ENCODE data around the gene CD70. TPM values are rescaled to one million over a fixed set of nuclear protein-coding genes. Genes with fewer than 3 reads are reported as not detected.

The CD70 gene
- total RNA-seq, 1 experiment from 2014 or later = 13.4 TPM

DNA sequence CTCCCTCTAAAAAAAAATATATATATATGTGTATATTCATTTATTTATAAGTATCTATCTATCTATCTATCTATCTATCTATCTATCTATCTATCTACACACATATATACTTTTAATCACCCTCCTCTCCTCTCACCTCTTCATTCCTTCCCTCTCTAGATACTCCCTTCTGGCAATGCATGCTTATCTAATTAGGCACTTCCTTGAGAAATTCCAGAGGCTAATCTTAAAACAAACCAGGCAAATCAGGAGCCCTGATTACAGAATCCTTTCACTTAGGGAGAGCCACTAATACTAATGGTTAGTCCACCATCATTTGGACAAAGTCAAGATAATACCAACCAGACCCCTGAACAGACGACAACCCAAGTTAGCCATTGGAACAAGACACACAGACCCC is 17.6 kb downstream of the CD70 start:
- intact Hi-C loops (cut with micrococcal nuclease) = no loop called here
- H3K36me3 Mint-ChIP-seq (ENCODE audit: insufficient read depth, unreplicated experiment) = no peaks in the 10 kb centered on the region
- no peak overlapping the region for H3K4me3 Mint-ChIP-seq (ENCODE audit: unreplicated experiment)
- H3K27me3 Mint-ChIP-seq (ENCODE audit: insufficient read depth, unreplicated experiment) = no peaks in the 10 kb centered on the region
- no TSS peak for BruUV-seq (replicated peaks)
- H3K9me3 Mint-ChIP-seq (ENCODE audit: unreplicated experiment) = peaks cover 9% of the 10 kb centered on the region
- ChIA-PET CTCF (interaction anchor here (0.5 kb wide), 1 partner anchor 167 kb away, joined by 3 read pairs; no protein-coding TSS in a partner anchor), POLR2A (interaction anchor here (0.7 kb wide), 1 partner anchor 447 kb away, joined by 3 read pairs; no protein-coding TSS in a partner anchor)
- H3K4me1 Mint-ChIP-seq (ENCODE audit: insufficient read depth, unreplicated experiment) = no peaks in the 10 kb centered on the region
- DNase-seq (ENCODE audit: unreplicated experiment) = no peak
- no peak overlapping the region for H3K27ac Mint-ChIP-seq (ENCODE audit: low read depth, unreplicated experiment)
- TF ChIP-seq, protein P1, sequence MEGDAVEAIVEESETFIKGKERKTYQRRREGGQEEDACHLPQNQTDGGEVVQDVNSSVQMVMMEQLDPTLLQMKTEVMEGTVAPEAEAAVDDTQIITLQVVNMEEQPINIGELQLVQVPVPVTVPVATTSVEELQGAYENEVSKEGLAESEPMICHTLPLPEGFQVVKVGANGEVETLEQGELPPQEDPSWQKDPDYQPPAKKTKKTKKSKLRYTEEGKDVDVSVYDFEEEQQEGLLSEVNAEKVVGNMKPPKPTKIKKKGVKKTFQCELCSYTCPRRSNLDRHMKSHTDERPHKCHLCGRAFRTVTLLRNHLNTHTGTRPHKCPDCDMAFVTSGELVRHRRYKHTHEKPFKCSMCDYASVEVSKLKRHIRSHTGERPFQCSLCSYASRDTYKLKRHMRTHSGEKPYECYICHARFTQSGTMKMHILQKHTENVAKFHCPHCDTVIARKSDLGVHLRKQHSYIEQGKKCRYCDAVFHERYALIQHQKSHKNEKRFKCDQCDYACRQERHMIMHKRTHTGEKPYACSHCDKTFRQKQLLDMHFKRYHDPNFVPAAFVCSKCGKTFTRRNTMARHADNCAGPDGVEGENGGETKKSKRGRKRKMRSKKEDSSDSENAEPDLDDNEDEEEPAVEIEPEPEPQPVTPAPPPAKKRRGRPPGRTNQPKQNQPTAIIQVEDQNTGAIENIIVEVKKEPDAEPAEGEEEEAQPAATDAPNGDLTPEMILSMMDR (IDR thresholded peaks at IDR 0.05; ENCODE audit: unreplicated experiment) = no peak

DNA sequence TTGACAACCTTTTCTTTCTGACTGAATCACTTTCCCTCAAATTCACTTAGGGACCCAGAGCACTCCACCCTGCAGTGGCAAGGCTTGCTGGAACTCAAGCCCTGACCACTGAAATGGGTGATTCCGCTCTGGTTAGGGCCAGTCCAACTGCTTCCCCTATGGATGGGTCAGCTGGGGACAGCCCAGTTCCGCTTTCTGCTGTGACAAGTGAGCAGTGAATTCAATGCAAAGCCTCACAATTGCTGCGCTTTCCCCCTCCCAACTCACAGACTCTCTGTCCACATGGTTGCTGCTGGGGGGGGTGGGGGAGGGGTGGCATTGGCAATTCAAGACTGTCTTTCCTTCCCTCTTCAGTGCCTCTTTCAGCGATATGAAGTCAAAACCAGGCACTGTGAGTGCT is 18.7 kb downstream of the CD70 start:
- no peak for DNase-seq (ENCODE audit: unreplicated experiment)
- intact Hi-C loops (cut with micrococcal nuclease) = no loop called here
- ChIA-PET POLR2A (no interaction called here), CTCF (interaction anchor here (1.9 kb wide), 1 partner anchor 10 kb away, joined by 6 read pairs; no protein-coding TSS in a partner anchor)
- H3K4me1 Mint-ChIP-seq (ENCODE audit: insufficient read depth, unreplicated experiment) = no peaks in the 10 kb centered on the region
- H3K4me3 Mint-ChIP-seq (ENCODE audit: unreplicated experiment) = no peak overlapping the region
- H3K27me3 Mint-ChIP-seq (ENCODE audit: insufficient read depth, unreplicated experiment) = no peaks in the 10 kb centered on the region
- H3K27ac Mint-ChIP-seq (ENCODE audit: low read depth, unreplicated experiment) = no peak overlapping the region
- peaks cover 9% of the 10 kb centered on the region for H3K9me3 Mint-ChIP-seq (ENCODE audit: unreplicated experiment)
- H3K36me3 Mint-ChIP-seq (ENCODE audit: insufficient read depth, unreplicated experiment) = no peaks in the 10 kb centered on the region
- TF ChIP-seq, protein P1 (IDR thresholded peaks at IDR 0.05; ENCODE audit: unreplicated experiment) = no peak
- BruUV-seq (replicated peaks) = no TSS peak

DNA sequence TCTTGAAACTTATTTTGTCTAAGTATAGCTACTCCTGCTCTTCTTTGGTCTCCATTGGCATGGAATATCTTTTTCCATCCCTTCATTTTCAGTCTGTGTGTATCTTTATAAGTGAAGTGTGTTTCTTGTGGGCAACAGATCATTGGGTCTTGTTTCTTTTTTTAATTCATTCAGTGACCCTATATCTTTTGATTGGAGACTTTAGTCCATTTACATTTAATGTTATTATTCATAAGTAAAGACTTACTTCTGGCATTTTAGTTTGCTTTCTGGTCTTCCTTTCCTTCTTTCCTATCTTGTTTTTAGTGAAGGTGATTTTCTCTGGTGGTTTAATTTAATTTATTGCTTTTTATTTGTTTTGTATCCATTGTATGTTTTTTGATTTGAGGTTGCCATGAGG is 19.8 kb downstream of the CD70 start:
- H3K27ac Mint-ChIP-seq (ENCODE audit: low read depth, unreplicated experiment) = no peak overlapping the region
- H3K4me3 Mint-ChIP-seq (ENCODE audit: unreplicated experiment) = no peak overlapping the region
- intact Hi-C loops (cut with micrococcal nuclease) = no loop called here
- no peaks in the 10 kb centered on the region for H3K36me3 Mint-ChIP-seq (ENCODE audit: insufficient read depth, unreplicated experiment)
- TF ChIP-seq, protein P1 (IDR thresholded peaks at IDR 0.05; ENCODE audit: unreplicated experiment) = no peak
- DNase-seq (ENCODE audit: unreplicated experiment) = no peak
- peaks cover 9% of the 10 kb centered on the region for H3K9me3 Mint-ChIP-seq (ENCODE audit: unreplicated experiment)
- CTCF ChIA-PET = interaction anchor here (0.6 to 1.9 kb wide), 6 partner anchors 9 to 292 kb away, joined by 3 to 6 read pairs (median 3); no protein-coding TSS in a partner anchor
- no peaks in the 10 kb centered on the region for H3K4me1 Mint-ChIP-seq (ENCODE audit: insufficient read depth, unreplicated experiment)
- POLR2A ChIA-PET = interaction anchor here (1.4 kb wide), 1 partner anchor 41 kb away, joined by 3 read pairs; the partner anchor contains the start of gene TNFSF9
- no TSS peak for BruUV-seq (replicated peaks)
- no peaks in the 10 kb centered on the region for H3K27me3 Mint-ChIP-seq (ENCODE audit: insufficient read depth, unreplicated experiment)

DNA sequence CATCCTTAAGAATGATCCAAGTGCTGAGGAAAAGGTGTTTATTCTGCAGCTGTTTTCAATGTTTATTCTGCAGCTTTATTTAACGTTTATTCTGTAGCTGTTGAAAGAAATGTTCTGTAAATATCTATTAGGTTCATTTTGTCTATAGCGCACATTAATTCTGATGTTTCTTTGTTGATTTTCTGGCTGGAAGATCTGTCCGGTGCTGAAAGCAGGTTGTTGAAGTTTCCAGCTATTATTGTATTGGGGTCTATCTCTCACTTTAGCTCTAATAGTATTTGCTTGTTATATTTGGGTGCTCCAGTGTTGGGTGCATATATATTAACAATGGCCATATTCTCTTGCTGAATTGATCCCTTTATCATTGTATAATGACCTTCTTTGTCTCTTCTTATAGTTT is 20.2 kb downstream of the CD70 start:
- BruUV-seq (replicated peaks) = no TSS peak
- CTCF ChIA-PET = interaction anchor here (0.6 to 1.9 kb wide), 5 partner anchors 8 to 292 kb away, joined by 3 to 6 read pairs (median 3); no protein-coding TSS in a partner anchor
- intact Hi-C loops (cut with micrococcal nuclease) = no loop called here
- TF ChIP-seq, protein P1 (IDR thresholded peaks at IDR 0.05; ENCODE audit: unreplicated experiment) = no peak
- POLR2A ChIA-PET = interaction anchor here (1.4 kb wide), 1 partner anchor 40 kb away, joined by 3 read pairs; the partner anchor contains the start of gene TNFSF9
- no peak overlapping the region for H3K4me3 Mint-ChIP-seq (ENCODE audit: unreplicated experiment)
- no peaks in the 10 kb centered on the region for H3K27me3 Mint-ChIP-seq (ENCODE audit: insufficient read depth, unreplicated experiment)
- H3K4me1 Mint-ChIP-seq (ENCODE audit: insufficient read depth, unreplicated experiment) = no peaks in the 10 kb centered on the region
- no peak for DNase-seq (ENCODE audit: unreplicated experiment)
- no peaks in the 10 kb centered on the region for H3K36me3 Mint-ChIP-seq (ENCODE audit: insufficient read depth, unreplicated experiment)
- no peak overlapping the region for H3K27ac Mint-ChIP-seq (ENCODE audit: low read depth, unreplicated experiment)
- H3K9me3 Mint-ChIP-seq (ENCODE audit: unreplicated experiment) = peaks cover 9% of the 10 kb centered on the region

Data from MCF 10A (cell line).